Body of pancreas (tissue), 4 donors: ENCODE measurements around the gene PPP6R3.

Experiments used
- POLR2A ChIP-seq, 3 donors: fragments of 450-650 bp; IDR thresholded peaks; one replicate each; pipeline ENCODE4 v1.6.1; 2016; ENCODE audit warnings: antibody characterized with exemption in 3 of 3, mild to moderate bottlenecking in 2 of 3
- TF ChIP-seq, protein P1 (sequence below), 7 experiments: fragments of 450-650 bp in 4 of 7; fragments of 200-600 bp in 3 of 7; sonication (generic) in 3 of 7; IDR thresholded peaks; one replicate each; pipeline ENCODE4 v1.5.1; 2016 to 2019; ENCODE audit warnings: antibody characterized with exemption in 7 of 7

DNA sequence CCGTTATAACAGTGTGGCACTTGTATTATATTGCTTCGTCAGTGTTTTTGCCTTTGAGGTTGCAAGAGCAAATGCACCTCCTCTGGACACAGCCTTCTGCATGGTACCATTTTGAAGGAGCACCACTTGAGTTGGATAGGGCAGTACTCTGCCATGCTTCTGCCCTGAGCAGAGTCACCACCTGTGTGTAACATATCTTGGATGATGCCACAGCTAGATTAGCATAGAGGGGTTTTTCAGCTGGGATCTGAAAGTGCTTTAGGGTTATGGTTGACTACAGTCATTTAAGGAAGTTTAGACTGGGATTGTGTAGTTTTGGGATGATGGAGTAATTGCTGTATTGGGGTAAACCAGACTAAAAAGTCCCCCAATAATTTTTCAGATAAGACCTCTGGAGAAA lies 78.8 kb downstream of the PPP6R3 start:
- TF ChIP-seq, protein P1, sequence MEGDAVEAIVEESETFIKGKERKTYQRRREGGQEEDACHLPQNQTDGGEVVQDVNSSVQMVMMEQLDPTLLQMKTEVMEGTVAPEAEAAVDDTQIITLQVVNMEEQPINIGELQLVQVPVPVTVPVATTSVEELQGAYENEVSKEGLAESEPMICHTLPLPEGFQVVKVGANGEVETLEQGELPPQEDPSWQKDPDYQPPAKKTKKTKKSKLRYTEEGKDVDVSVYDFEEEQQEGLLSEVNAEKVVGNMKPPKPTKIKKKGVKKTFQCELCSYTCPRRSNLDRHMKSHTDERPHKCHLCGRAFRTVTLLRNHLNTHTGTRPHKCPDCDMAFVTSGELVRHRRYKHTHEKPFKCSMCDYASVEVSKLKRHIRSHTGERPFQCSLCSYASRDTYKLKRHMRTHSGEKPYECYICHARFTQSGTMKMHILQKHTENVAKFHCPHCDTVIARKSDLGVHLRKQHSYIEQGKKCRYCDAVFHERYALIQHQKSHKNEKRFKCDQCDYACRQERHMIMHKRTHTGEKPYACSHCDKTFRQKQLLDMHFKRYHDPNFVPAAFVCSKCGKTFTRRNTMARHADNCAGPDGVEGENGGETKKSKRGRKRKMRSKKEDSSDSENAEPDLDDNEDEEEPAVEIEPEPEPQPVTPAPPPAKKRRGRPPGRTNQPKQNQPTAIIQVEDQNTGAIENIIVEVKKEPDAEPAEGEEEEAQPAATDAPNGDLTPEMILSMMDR (IDR thresholded peaks at IDR 0.05), result no peak
- TF ChIP-seq POLR2A (IDR thresholded peaks at IDR 0.05), result no peak
